GM10266 (cell line): ENCODE results near the gene CALHM3.

Experiments
- DNase-seq: peaks from one replicate; pipeline ENCODE4 v3.0.0; 2012; ENCODE audit errors: extremely low spot score
- TF ChIP-seq, protein P1 (sequence below): IDR thresholded peaks from 2 replicates; pipeline ENCODE4 v1.5.1; 2012; ENCODE audit warnings: mild to moderate bottlenecking, low read depth; ENCODE audit not compliant: control insufficient read depth, insufficient read depth; ENCODE audit errors: missing control alignments

The CALHM3 gene

DNA sequence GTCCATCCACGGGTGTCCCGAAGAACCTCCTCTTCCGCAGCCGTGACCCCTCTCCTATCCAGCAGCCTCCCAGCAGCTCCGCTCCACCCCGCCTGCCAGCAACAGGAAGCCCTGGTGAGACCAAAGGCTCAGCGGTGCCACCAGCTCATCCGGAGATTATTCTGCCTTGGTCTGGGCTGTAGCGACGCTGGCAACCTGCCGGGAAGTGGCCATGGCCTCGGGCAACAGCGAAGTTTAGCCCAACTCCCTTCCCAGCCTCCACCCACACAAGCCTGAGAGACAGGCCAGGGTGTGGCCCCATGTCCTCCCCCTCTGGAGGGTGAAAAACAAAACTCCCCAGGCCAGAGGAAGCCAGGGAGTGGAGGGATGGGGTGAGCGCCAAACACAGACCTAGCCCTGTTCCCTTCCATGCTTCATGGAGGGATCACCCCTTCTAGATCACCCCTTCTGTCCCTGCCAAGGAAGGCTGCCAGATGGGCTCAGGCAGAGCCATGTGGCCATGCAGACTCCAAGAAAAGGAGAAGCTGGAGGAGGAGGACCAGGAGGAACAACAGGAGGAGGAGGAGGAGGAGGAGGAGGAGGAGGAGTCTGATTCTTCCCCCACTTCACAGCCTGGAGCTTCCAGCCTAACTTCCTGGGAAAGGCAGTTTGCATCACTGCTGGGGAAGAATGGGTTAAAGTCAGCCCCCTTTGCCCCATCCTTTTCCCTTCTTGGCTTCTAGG is 27.8 kb downstream of the CALHM3 start:
- TF ChIP-seq, protein P1, sequence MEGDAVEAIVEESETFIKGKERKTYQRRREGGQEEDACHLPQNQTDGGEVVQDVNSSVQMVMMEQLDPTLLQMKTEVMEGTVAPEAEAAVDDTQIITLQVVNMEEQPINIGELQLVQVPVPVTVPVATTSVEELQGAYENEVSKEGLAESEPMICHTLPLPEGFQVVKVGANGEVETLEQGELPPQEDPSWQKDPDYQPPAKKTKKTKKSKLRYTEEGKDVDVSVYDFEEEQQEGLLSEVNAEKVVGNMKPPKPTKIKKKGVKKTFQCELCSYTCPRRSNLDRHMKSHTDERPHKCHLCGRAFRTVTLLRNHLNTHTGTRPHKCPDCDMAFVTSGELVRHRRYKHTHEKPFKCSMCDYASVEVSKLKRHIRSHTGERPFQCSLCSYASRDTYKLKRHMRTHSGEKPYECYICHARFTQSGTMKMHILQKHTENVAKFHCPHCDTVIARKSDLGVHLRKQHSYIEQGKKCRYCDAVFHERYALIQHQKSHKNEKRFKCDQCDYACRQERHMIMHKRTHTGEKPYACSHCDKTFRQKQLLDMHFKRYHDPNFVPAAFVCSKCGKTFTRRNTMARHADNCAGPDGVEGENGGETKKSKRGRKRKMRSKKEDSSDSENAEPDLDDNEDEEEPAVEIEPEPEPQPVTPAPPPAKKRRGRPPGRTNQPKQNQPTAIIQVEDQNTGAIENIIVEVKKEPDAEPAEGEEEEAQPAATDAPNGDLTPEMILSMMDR: no peak
- DNase-seq: peak; percentile 71

DNA sequence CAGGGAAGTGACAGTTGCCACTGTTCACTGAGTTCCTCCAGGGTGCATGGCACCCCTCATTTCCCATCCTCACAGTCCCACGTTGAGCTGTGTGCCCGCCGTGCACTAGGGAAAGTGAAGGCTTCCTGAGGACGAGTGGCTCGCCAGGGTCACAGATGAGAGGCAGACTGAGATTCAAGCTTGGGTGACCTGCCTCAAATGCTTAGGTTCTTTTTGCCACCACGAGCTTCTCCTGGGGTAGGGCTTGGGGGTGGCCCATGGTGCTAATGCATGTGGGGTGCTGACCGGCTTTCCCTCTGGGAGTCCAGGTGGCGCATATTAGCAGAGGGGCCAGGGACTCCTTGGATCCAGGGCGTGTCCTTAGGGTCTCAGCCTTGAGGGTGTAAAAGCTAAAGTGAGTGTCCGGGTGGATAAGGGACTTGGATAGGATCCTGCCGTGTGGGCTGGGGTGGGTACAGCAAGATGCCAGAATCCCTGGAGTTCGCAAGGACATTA is 28.8 kb downstream of the CALHM3 start:
- TF ChIP-seq, protein P1: no peak
- no peak for DNase-seq

- DNase-seq: no peak
These were observed 29.6 kb downstream of the CALHM3 start for GRCh38 chr10:103449208-103450144.

GRCh38 chr10:103448746-103449145 is 30.3 kb downstream of the CALHM3 start:
- TF ChIP-seq, protein P1: no peak
- no peak for DNase-seq

More at GRCh38 chr10:103449208-103450144, 29.6 kb downstream of the CALHM3 start:
- TF ChIP-seq, protein P1: no peak

DNA sequence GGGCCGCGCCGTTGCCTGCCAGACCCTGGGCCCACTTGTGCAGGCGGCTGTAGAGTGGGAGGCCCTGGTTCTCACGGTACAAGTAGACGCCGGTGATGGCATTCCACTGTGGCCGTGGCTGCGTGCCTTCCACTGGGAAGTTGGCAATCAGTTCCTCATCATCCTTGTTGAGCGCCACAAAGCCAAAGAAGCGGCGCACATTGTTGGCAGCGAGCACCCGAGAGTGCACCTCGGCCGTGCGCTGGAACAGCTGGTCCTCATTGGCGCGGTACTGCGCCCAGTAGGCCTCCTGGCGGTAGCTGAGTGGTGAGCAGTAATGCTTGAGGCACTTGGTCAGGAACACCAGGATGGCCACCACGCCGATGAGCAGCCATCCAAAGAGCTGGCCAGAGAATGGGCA is 31.9 kb downstream of the CALHM3 start:
- DNase-seq: no peak
- TF ChIP-seq, protein P1: no peak

- TF ChIP-seq, protein P1: no peak
- DNase-seq: no peak
These were observed 33.1 kb downstream of the CALHM3 start for GRCh38 chr10:103445767-103446567.
